HG02973 (cell line): Measurements from ENCODE around the gene ZNF697.
A peak's percentile ranks its signal among the peaks of the same experiment; 100 is the strongest.
"Not testable (repeated sequence)": the region's sequence is repeated elsewhere in the genome, so short reads cannot be mapped to it uniquely, and the experiment has no call there.

Source experiments
- ATAC-seq: cut with Tn5 transposase; IDR thresholded peaks from one replicate; pipeline ENCODE4 v1.9.1; 2021; ENCODE audit warnings: moderate library complexity; ENCODE audit not compliant: unreplicated experiment

ZNF697 gene

GRCh38 chr1:119632103-119632490 lies 16.0 kb downstream of the ZNF697 start:
- ATAC-seq, result no peak

- ATAC-seq, result no peak
Measured at GRCh38 chr1:119631433-119632102, 16.5 kb downstream of the ZNF697 start.

GRCh38 chr1:119631086-119631432 lies 17.0 kb downstream of the ZNF697 start:
- no peak for ATAC-seq

GRCh38 chr1:119626841-119627240 lies 21.2 kb downstream of the ZNF697 start:
- no peak for ATAC-seq

GRCh38 chr1:119626011-119626545 lies 22.0 kb downstream of the ZNF697 start:
- no peak for ATAC-seq

GRCh38 chr1:119623678-119624077 lies 24.4 kb downstream of the ZNF697 start:
- no peak for ATAC-seq

GRCh38 chr1:119623193-119623515 lies 24.9 kb downstream of the ZNF697 start:
- ATAC-seq, result no peak

- no peak for ATAC-seq
Measured at GRCh38 chr1:119622311-119623192, 25.5 kb downstream of the ZNF697 start.

- no peak for ATAC-seq
Measured at GRCh38 chr1:119621705-119622104, 26.4 kb downstream of the ZNF697 start.

GRCh38 chr1:119617751-119618691 lies 30.0 kb downstream of the ZNF697 start:
- ATAC-seq, result no peak

GRCh38 chr1:119616748-119617147 lies 31.3 kb downstream of the ZNF697 start:
- ATAC-seq, result not testable (repeated sequence)

GRCh38 chr1:119615100-119615499 lies 33.0 kb downstream of the ZNF697 start:
- not testable (repeated sequence) for ATAC-seq

GRCh38 chr1:119613769-119614720 lies 34.0 kb downstream of the ZNF697 start:
- peak; percentile 87 for ATAC-seq

- ATAC-seq, result no peak
Measured at GRCh38 chr1:119611701-119612113, 36.4 kb downstream of the ZNF697 start.

- ATAC-seq, result not testable (repeated sequence)
Measured at GRCh38 chr1:119608816-119609215, 39.2 kb downstream of the ZNF697 start.

GRCh38 chr1:119607087-119607807 lies 40.8 kb downstream of the ZNF697 start:
- not testable (repeated sequence) for ATAC-seq

GRCh38 chr1:119606394-119606793 lies 41.7 kb downstream of the ZNF697 start:
- ATAC-seq, result no peak

GRCh38 chr1:119605686-119606085 lies 42.4 kb downstream of the ZNF697 start:
- no peak for ATAC-seq

- ATAC-seq, result not testable (repeated sequence)
Measured at GRCh38 chr1:119605080-119605479, 43.0 kb downstream of the ZNF697 start.
